DND-41 (cell line): ENCODE results near the gene C19orf33.

Experiments
- CTCF ChIP-seq: IDR thresholded peaks from 2 replicates; pipeline ENCODE4 v1.5.1; 2012; ENCODE audit warnings: borderline replicate concordance, low read length, moderate library complexity, mild to moderate bottlenecking; ENCODE audit not compliant: poor library complexity, severe bottlenecking; ENCODE audit errors: extremely low read depth
- EZH2 ChIP-seq: IDR thresholded peaks from 3 replicates; pipeline ENCODE4 v1.6.1; 2012; ENCODE audit warnings: borderline replicate concordance, low read depth, mild to moderate bottlenecking, moderate library complexity, low read length, inconsistent platforms; ENCODE audit not compliant: severe bottlenecking

GRCh38 chr19:38268539-38268938, 35.5 kb upstream of the C19orf33 start:
- TF ChIP-seq CTCF: no peak
- TF ChIP-seq EZH2: no peak
